GM20431 (cell line): ENCODE measurements around the gene LAMA3.
"Not testable (repeated sequence)": the region's sequence is repeated elsewhere in the genome, so short reads cannot be mapped to it uniquely, and the experiment has no call there.

Experiments
- in situ Hi-C: fragments of 300-500 bp; cut with MseI, MboI; formaldehyde crosslinking; loops from one replicate; pipeline ENCODE4 v1.15.0; 2020; ENCODE audit warnings: low sequenced_read_pairs; ENCODE audit not compliant: unreplicated experiment

The LAMA3 gene

GRCh38 chr18:23722646-23723045, 33.4 kb downstream of the LAMA3 start:
- in situ Hi-C loops: loop anchor here (25.0 kb wide), 1 partner anchor 210 kb away; the partner anchor contains the start of gene RMC1

- in situ Hi-C loops: loop anchor here (25.0 kb wide), 1 partner anchor 211 kb away; the partner anchor contains the start of gene RMC1
Measured at GRCh38 chr18:23723121-23723520, 33.9 kb downstream of the LAMA3 start.

DNA sequence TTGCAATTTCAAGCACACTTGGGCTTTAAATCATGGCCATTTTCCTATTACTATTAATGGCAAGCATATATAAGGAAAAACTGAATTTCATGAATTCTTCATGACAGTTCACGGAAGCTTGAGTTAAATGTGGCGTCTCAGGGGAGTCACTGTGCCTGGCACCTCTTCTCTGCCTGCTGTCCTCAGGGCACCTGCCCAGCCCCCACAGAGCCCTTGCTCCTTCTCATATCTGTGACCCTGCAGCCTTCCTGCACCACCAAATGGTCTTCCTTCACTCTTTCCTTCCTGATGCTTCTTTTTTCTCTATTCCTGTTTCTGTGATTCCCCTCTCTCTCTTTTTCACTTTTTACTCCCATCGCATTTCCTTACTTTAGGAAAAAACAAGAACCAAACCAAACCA, 35.4 kb downstream of the LAMA3 start:
- in situ Hi-C loops: loop anchor here (25.0 kb wide), 1 partner anchor 212 kb away; the partner anchor contains the start of gene RMC1

GRCh38 chr18:23725351-23725750, 36.1 kb downstream of the LAMA3 start:
- in situ Hi-C loops: no loop called here

DNA sequence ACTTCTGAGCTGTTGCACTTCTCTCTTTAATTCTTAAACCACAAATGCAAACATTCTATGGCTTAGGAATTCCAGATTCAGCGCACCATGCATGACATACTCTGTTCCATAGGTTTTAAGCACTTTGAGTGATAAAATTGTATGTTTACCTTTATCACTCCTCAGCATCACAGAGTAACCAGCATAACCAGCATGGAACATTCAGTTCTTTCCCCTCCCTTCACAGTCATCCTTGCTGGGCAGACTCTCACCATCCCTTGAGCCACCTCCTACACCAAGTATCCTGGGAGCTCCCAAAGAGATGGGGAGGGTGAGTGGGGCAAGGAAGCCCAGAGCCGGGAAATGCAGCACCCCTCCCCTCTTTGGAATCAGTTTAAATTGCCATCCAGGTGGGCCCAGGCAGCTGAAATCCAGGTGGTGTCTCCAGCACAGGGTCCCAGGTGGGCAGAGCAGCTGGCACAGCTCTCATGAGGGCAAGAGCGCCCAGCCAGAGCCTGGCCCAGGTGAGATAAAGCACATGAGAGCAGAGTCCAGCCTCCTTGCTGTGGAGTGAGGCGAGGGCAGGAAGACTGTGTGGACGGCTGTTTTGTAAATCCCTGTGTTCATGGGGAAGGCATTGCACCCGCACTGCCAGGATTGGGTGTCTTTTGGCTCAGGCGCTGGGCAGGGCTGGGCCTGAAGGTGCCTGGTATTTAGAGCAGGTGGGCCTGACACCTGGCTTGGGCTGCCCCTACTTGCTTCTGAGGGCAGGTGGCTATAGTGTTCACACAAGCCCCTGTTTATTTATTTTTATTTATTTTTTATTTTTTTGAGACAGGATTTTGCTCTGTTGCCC, 36.8 kb downstream of the LAMA3 start:
- in situ Hi-C loops: no loop called here

GRCh38 chr18:23727707-23728493, 38.6 kb downstream of the LAMA3 start:
- in situ Hi-C loops: no loop called here

DNA sequence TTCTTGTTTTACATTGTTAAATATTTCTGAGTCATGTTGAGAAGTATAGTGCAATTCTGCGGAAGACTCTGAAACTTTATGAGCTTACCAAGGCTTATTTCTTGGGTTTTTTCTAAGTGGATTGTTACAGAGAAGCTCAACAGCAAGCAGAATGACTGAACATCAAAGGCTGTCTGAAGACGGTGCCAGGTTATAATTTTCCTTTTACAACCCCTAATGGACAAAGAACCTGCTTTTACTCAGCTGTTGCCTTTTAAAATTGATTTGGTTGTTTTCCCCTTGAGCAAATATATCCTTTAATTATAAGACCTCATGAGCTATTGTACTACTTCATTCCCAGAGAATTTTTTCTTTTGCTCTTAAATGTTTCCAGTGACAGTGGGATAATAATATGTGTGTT, 41.6 kb downstream of the LAMA3 start:
- in situ Hi-C loops: no loop called here

GRCh38 chr18:23731861-23732260, 42.6 kb downstream of the LAMA3 start:
- in situ Hi-C loops: no loop called here

GRCh38 chr18:23732439-23732838, 43.2 kb downstream of the LAMA3 start:
- in situ Hi-C loops: no loop called here

GRCh38 chr18:23733265-23733664, 44.0 kb downstream of the LAMA3 start:
- in situ Hi-C loops: not testable (repeated sequence)

GRCh38 chr18:23733895-23734294, 44.6 kb downstream of the LAMA3 start:
- in situ Hi-C loops: no loop called here

DNA sequence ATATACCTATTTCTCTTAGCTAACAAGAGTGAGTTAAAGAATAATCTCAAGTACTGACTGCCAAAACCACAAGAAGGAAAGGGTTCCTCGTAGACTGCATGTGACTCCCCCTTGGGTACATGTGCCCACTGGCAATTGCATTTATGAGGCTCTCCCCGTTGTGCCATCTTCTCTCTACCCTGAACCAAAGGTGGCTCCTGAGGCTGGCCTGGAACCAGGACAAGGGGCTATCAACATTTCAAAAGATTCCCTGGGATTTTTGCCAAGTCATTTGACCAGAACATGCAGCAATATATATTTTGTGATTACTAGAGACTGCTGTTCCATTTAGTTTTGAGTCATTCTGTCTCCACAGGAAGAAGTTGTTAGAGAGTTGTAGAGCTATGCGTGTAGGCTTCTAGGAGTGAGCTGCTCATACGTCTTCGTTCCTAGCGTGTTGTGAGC, 45.8 kb downstream of the LAMA3 start:
- in situ Hi-C loops: no loop called here

- in situ Hi-C loops: no loop called here
Measured at GRCh38 chr18:23737578-23737977, 48.3 kb downstream of the LAMA3 start.

- in situ Hi-C loops: no loop called here
Measured at GRCh38 chr18:23738151-23738550, 48.9 kb downstream of the LAMA3 start.

DNA sequence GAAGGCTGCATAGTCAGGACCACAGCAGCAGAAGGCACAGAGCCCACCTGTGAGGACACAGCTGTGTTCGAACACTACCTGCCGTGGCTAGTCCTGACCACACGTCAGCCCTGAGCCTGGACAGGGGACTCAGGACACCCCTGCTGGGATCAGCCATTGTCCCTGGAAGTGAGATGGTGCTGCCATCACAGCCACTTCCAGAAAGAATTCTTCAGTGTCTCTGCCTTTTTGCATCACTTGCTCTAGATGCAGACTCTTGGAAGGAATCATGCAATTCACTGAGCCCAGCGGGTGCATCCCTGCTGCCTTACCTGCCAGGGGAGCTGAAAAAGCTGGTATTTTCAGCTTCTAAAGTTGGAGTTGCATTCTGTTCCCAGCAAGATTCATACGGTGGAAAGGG, 49.3 kb downstream of the LAMA3 start:
- in situ Hi-C loops: no loop called here

DNA sequence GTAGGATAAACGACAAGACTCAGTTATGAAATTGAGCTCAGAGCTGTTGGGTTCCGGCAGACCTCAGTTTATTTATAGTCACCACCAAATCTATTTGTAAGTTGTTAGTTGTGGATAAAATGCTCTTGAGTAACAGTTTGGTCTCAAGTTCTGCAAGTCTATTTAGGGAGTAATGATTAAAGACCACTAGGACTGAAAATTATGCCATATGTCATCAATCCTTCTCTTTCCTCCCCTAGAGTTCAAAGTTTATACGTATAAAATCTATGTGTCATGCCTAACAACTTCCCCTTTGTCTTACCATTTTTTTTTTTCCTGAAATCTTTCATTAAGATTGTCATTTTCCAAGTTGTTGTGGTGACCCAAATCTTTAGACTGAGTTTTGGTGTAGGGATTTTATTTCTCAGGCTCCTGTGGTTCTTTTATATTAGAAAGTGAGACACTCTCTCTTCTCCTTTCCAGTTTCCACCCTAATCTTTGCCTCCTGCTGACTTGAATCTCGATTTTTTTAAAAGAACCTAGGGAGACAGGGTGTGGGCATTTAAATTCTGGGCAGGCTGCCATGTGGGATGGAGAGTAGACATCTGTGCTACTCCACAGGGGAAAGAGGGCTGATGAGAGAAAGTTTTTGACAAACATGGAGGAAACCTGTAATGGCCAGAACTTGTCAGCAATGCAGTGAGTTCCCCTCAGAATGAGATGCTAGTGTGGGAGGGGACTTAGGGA, 51.0 kb downstream of the LAMA3 start:
- in situ Hi-C loops: no loop called here

- in situ Hi-C loops: not testable (repeated sequence)
Measured at GRCh38 chr18:23741967-23742366, 52.7 kb downstream of the LAMA3 start.

- in situ Hi-C loops: no loop called here
Measured at GRCh38 chr18:23743733-23744333, 54.6 kb downstream of the LAMA3 start.

DNA sequence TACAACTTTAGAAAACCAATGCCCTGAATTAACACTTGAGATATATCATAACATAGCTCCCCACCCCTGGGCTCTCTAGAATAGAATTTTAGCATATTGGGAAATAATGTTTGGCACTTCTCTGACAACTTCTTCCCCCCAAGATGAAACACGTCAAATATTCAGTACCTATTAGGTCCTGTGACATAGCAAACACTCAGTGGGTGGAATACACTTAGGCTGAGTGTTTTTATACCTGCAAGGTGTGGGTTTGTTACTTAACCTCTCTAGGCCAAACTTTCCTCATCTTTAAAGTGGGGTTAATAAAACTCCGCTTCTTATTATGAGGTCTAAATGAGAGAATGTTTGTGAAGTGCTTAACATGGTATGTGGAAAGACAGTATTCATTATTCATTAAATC, 56.1 kb downstream of the LAMA3 start:
- in situ Hi-C loops: no loop called here

- in situ Hi-C loops: no loop called here
Measured at GRCh38 chr18:23746851-23747250, 57.6 kb downstream of the LAMA3 start.
